DOHH2 (cell line): Measurements from ENCODE around the gene SREBF2.
A peak's percentile ranks its signal among the peaks of the same experiment; 100 is the strongest.

ENCODE experiments used
- H3F3A ChIP-seq: fragments of 200-600 bp; sonication (generic), shearing (Covaris generic); 2 replicates; pipeline ENCODE4 v1.6.0; 2016; ENCODE audit warnings: antibody characterized with exemption, mild to moderate bottlenecking; ENCODE audit not compliant: control insufficient read depth, insufficient read depth
- H3K27ac ChIP-seq: fragments of 200-600 bp; sonication (generic); 2 replicates; pipeline ENCODE4 v1.5.1; 2014; ENCODE audit warnings: low read depth, mild to moderate bottlenecking, low read length, moderate library complexity
- H3K27me3 ChIP-seq: fragments of 200-600 bp; sonication (generic); 2 replicates; pipeline ENCODE4 v1.6.1; 2014; ENCODE audit warnings: mild to moderate bottlenecking, low read length, mixed read lengths; ENCODE audit not compliant: control insufficient read depth
- H3K36me3 ChIP-seq: fragments of 200-600 bp; sonication (generic); 2 replicates; pipeline ENCODE4 v1.6.1; 2014; ENCODE audit warnings: mild to moderate bottlenecking, low read length, moderate library complexity, mixed read lengths; ENCODE audit not compliant: control insufficient read depth
- H3K4me1 ChIP-seq: fragments of 200-600 bp; sonication (generic); 2 replicates; pipeline ENCODE4 v1.6.1; 2014; ENCODE audit warnings: mild to moderate bottlenecking, low read length, mixed read lengths; ENCODE audit not compliant: control insufficient read depth
- H3K4me2 ChIP-seq: fragments of 200-600 bp; sonication (generic); 2 replicates; pipeline ENCODE4 v1.6.0; 2014; ENCODE audit warnings: mild to moderate bottlenecking, low read length, moderate library complexity
- H3K4me3 ChIP-seq: fragments of 200-600 bp; sonication (generic); 2 replicates; pipeline ENCODE4 v1.5.1; 2014; ENCODE audit warnings: mild to moderate bottlenecking, low read length, mixed read lengths
- H3K79me2 ChIP-seq: fragments of 200-600 bp; sonication (generic); 2 replicates; pipeline ENCODE4 v1.6.1; 2014; ENCODE audit warnings: mild to moderate bottlenecking, low read length, mixed read lengths; ENCODE audit not compliant: control insufficient read depth
- H3K9me2 ChIP-seq: fragments of 200-600 bp; sonication (generic); replicated peaks from 2 replicates; pipeline ENCODE4 v1.6.1; 2014; ENCODE audit warnings: mild to moderate bottlenecking, low read length, mixed read lengths; ENCODE audit not compliant: control insufficient read depth
- H3K9me3 ChIP-seq: fragments of 200-600 bp; sonication (generic); 2 replicates; pipeline ENCODE4 v1.6.1; 2014; ENCODE audit warnings: antibody characterized with exemption, low read length, mixed read lengths; ENCODE audit not compliant: control insufficient read depth, insufficient read depth
- H4K20me1 ChIP-seq: fragments of 200-600 bp; sonication (generic); 2 replicates; pipeline ENCODE4 v1.6.0; 2014; ENCODE audit warnings: low read depth, mild to moderate bottlenecking, antibody characterized with exemption, low read length, moderate library complexity; ENCODE audit not compliant: control insufficient read depth, insufficient read depth
- CTCF ChIP-seq: fragments of 200-600 bp; sonication (generic); IDR thresholded peaks from one replicate; pipeline ENCODE4 v1.5.1; 2014; ENCODE audit warnings: antibody characterized with exemption, mild to moderate bottlenecking, low read depth, low read length; ENCODE audit not compliant: poor library complexity, severe bottlenecking
- EZH2phosphoT487 ChIP-seq: fragments of 200-600 bp; sonication (generic); IDR thresholded peaks from 2 replicates; pipeline ENCODE4 v1.6.1; 2017; ENCODE audit warnings: borderline replicate concordance, mild to moderate bottlenecking, antibody characterized with exemption, low read length, moderate library complexity, mixed read lengths

Gene SREBF2

GRCh38 chr22:41952713-41953112 is 119.8 kb downstream of the SREBF2 start:
- Histone ChIP-seq H3K4me1 (peaks cover 83% of the 10 kb centered on the region), H3K27ac (peak overlapping the region; percentile 60), H3K4me2 (peak overlapping the region; percentile 75), H3K36me3 (no peaks in the 10 kb centered on the region), H3K79me2 (peaks cover 38% of the 10 kb centered on the region), H3K27me3 (no peaks in the 10 kb centered on the region), H3K9me3 (no peaks in the 10 kb centered on the region), H3F3A (peaks cover 23% of the 10 kb centered on the region), H3K4me3 (peak overlapping the region; percentile 46), H3K9me2 (no peaks in the 10 kb centered on the region), H4K20me1 (no peaks in the 10 kb centered on the region)
- TF ChIP-seq EZH2phosphoT487: no peak
- no peak for TF ChIP-seq CTCF
